B cell (primary cell): ENCODE measurements around the gene ZNF100. TPM values are rescaled to one million over a fixed set of nuclear protein-coding genes. Genes with fewer than 3 reads are reported as not detected.

Experiments
- ATAC-seq: fragments of 200-7000 bp; cut with Tn5 transposase; one replicate; pipeline ENCODE4 v1.10.0; 2021; ENCODE audit warnings: low read depth, mild to moderate bottlenecking, moderate number of reproducible peaks, moderate library complexity
- CTCF ChIA-PET: fragments of 350-600 bp; sonication (Branson Sonifier 250); formaldehyde crosslinking; loops from one replicate; lab custom pipeline; 2021; ENCODE audit warnings: antibody characterized with exemption, inconsistent platforms; lab: Charles Lee
- POLR2A ChIA-PET: fragments of 350-600 bp; sonication (Branson Sonifier 250); formaldehyde crosslinking; loops from one replicate; lab custom pipeline; 2021; ENCODE audit warnings: antibody characterized with exemption; lab: Charles Lee
- DNase-seq: peaks from one replicate; pipeline ENCODE4 v3.0.0; 2013
- H2AFZ ChIP-seq: 2 replicates; pipeline ENCODE4 v1.6.1; 2012; ENCODE audit warnings: mild to moderate bottlenecking, low read depth, low read length; ENCODE audit not compliant: insufficient read depth, poor library complexity, severe bottlenecking
- H3K27ac ChIP-seq, 2 donors: 1 replicate in 1 of 2; 2 replicates in 1 of 2; pipeline ENCODE4 v1.5.1; 2012 to 2013; ENCODE audit warnings: low read length in 2 of 2, mild to moderate bottlenecking in 2 of 2, moderate library complexity in 1 of 2
- H3K27me3 ChIP-seq, 4 experiments: fragments of 200-600 bp in 1 of 4; sonication (generic) in 1 of 4; replicated peaks in 1 of 4; 1 replicate in 2 of 4; 2 replicates in 2 of 4; pipeline versions ENCODE4 v1.6.1 to v1.7.0; 2013 to 2016; ENCODE audit warnings: low read length in 3 of 4, mild to moderate bottlenecking in 2 of 4, mixed read lengths in 1 of 4, moderate library complexity in 1 of 4; ENCODE audit not compliant: insufficient read depth in 4 of 4, control insufficient read depth in 3 of 4; ENCODE audit errors: control extremely low read depth in 1 of 4
- H3K36me3 ChIP-seq, 2 experiments: replicated peaks in 1 of 2; 1 replicate in 1 of 2; 2 replicates in 1 of 2; pipeline versions ENCODE4 v1.6.1 to v1.7.1; 2013; ENCODE audit warnings: low read length in 1 of 2; ENCODE audit not compliant: insufficient read depth in 2 of 2, control insufficient read depth in 1 of 2; ENCODE audit errors: control extremely low read depth in 1 of 2, extremely low read depth in 1 of 2
- H3K4me1 ChIP-seq, 2 donors: fragments of 200-600 bp in 1 of 2; sonication (generic) in 1 of 2; 1 replicate in 1 of 2; 2 replicates in 1 of 2; pipeline versions ENCODE4 v1.5.1 to v1.6.1; 2013 to 2017; ENCODE audit warnings: low read length in 2 of 2; ENCODE audit not compliant: control insufficient read depth in 2 of 2, insufficient read depth in 2 of 2
- H3K4me2 ChIP-seq: replicated peaks from 2 replicates; pipeline ENCODE3; 2012; ENCODE audit warnings: mild to moderate bottlenecking, low read depth, low read length; ENCODE audit not compliant: poor library complexity, severe bottlenecking
- H3K4me3 ChIP-seq, 5 experiments: fragments of 200-600 bp in 1 of 5; sonication (generic) in 1 of 5; 1 replicate in 3 of 5; 2 replicates in 2 of 5; pipeline versions ENCODE4 v1.5.1 to v1.7.0; 2011 to 2016; ENCODE audit warnings: low read length in 4 of 5, mild to moderate bottlenecking in 4 of 5, low read depth in 2 of 5, control low read depth in 1 of 5, moderate library complexity in 1 of 5; ENCODE audit not compliant: insufficient read depth in 1 of 5; ENCODE audit errors: control extremely low read depth in 1 of 5, extremely low read depth in 1 of 5
- H3K79me2 ChIP-seq: fragments of 200-600 bp; sonication (generic); one replicate; pipeline ENCODE4 v1.6.0; 2016; ENCODE audit warnings: low read length; ENCODE audit not compliant: control insufficient read depth, insufficient read depth
- H3K9ac ChIP-seq: fragments of 200-600 bp; sonication (generic); 2 replicates; pipeline ENCODE4 v1.6.1; 2017; ENCODE audit warnings: mild to moderate bottlenecking, low read length, moderate library complexity
- H3K9me3 ChIP-seq, 3 donors: one replicate each; pipeline versions ENCODE4 v1.6.1 to v1.7.1; 2013; ENCODE audit warnings: low read length in 2 of 3; ENCODE audit not compliant: control insufficient read depth in 2 of 3, insufficient read depth in 1 of 3; ENCODE audit errors: control extremely low read depth in 1 of 3
- H4K20me1 ChIP-seq: 2 replicates; pipeline ENCODE4 v1.6.0; 2012; ENCODE audit warnings: mild to moderate bottlenecking, low read length; ENCODE audit not compliant: insufficient read depth, control insufficient read depth, poor library complexity, severe bottlenecking
- H3K27ac Mint-ChIP-seq: one replicate; pipeline ENCODE4 v1.8.0; 2021; ENCODE audit warnings: mixed read lengths
- H3K27me3 Mint-ChIP-seq: one replicate; pipeline ENCODE4 v1.8.0; 2021; ENCODE audit warnings: mixed read lengths
- H3K4me1 Mint-ChIP-seq: one replicate; pipeline ENCODE4 v1.8.0; 2021; ENCODE audit warnings: mixed read lengths
- H3K4me3 Mint-ChIP-seq: one replicate; pipeline ENCODE4 v1.8.0; 2021; ENCODE audit warnings: mixed read lengths
- H3K9me3 Mint-ChIP-seq: one replicate; pipeline ENCODE4 v1.8.0; 2022; ENCODE audit warnings: mixed read lengths; ENCODE audit not compliant: insufficient read depth
- CTCF ChIP-seq: fragments of 200-600 bp; IDR thresholded peaks from one replicate; pipeline ENCODE4 v1.8.0; 2022; ENCODE audit warnings: antibody characterized with exemption, mild to moderate bottlenecking
- EZH2 ChIP-seq: IDR thresholded peaks from 2 replicates; pipeline ENCODE4 v1.6.1; 2012; ENCODE audit warnings: borderline replicate concordance, low read depth, mild to moderate bottlenecking, moderate library complexity, low read length; ENCODE audit not compliant: insufficient read depth, poor library complexity, severe bottlenecking
- WGBS: methylation state at CpG from one replicate; pipeline ENCODE4 v1.1.5; 2013; ENCODE audit warnings: missing lambda C conversion rate; ENCODE audit not compliant: insufficient coverage; 5-methylcytosine and 5-hydroxymethylcytosine counted together
- intact Hi-C: fragments of 100-400 bp; cut with micrococcal nuclease; formaldehyde crosslinking; loops from one replicate; pipeline ENCODE4 v1.10.0; 2022
- polyA plus RNA-seq: library from polyadenylated mRNA; depleted of rRNA; stranded (reverse); fragments of >200 nt; gene quantifications from 2 replicates; pipeline ENCODE4 v1.2.3, GENCODE V29; 2012
- total RNA-seq, 2 donors: library from RNA; stranded (reverse); fragments of 120-200 nt in 1 of 2; gene quantifications; 1 replicate in 1 of 2; 2 replicates in 1 of 2; pipeline versions ENCODE4 v1.2.3 to v1.2.4, GENCODE V29; 2013 to 2022

ZNF100 gene
- total and polyA plus RNA-seq, 2 donors (not counting 1 experiment from before 2014, with no cell fraction given) = 2.9 to 16.0 TPM

- Histone ChIP-seq H4K20me1 (peaks cover 5% of the 10 kb centered on the region), H3K4me1 (no peaks in the 10 kb centered on the region), H3K27ac (no peak overlapping the region), H3K9me3 (peaks cover 0 to 19% (median 5%) of the 10 kb centered on the region in 3 donors), H2AFZ (no peak overlapping the region), H3K79me2 (peaks cover 62% of the 10 kb centered on the region), H3K4me2 (no peak overlapping the region), H3K36me3 (peaks cover 4 to 34% of the 10 kb centered on the region in 2 experiments), H3K9ac (no peak overlapping the region), H3K4me3 (no peak overlapping the region), H3K27me3 (no peaks in the 10 kb centered on the region)
- Mint-ChIP-seq H3K9me3 (peaks cover 3% of the 10 kb centered on the region), H3K27ac (no peak overlapping the region), H3K4me1 (peaks cover 2% of the 10 kb centered on the region), H3K4me3 (no peak overlapping the region), H3K27me3 (no peaks in the 10 kb centered on the region)
- intact Hi-C loops = no loop called here
- no CpG with 5 or more reads among the region's 4 CpGs for WGBS
- no peak for TF ChIP-seq EZH2
- TF ChIP-seq CTCF = no peak
- CTCF ChIA-PET = no interaction called here
- DNase-seq = no peak
- POLR2A ChIA-PET = no interaction called here
- no peak for ATAC-seq
Measured at GRCh38 chr19:21749090-21749489, 18.3 kb downstream of the ZNF100 start.

- intact Hi-C loops = no loop called here
- no peaks in the 10 kb centered on the region for H3K27me3 Mint-ChIP-seq
- DNase-seq (no peak), ATAC-seq (no peak)
- H3K27ac Mint-ChIP-seq = no peak overlapping the region
- Histone ChIP-seq H3K36me3 (peaks cover 3 to 28% of the 10 kb centered on the region in 2 experiments), H3K79me2 (peaks cover 52% of the 10 kb centered on the region), H3K27me3 (no peaks in the 10 kb centered on the region), H3K9me3 (peaks cover 0 to 17% (median 5%) of the 10 kb centered on the region in 3 donors), H3K4me2 (no peak overlapping the region), H3K9ac (no peak overlapping the region), H2AFZ (no peak overlapping the region), H3K4me3 (no peak overlapping the region), H4K20me1 (peaks cover 5% of the 10 kb centered on the region), H3K27ac (no peak overlapping the region), H3K4me1 (no peaks in the 10 kb centered on the region)
- peaks cover 3% of the 10 kb centered on the region for H3K9me3 Mint-ChIP-seq
- POLR2A ChIA-PET = no interaction called here
- CTCF ChIA-PET = no interaction called here
- TF ChIP-seq EZH2 (no peak), CTCF (no peak)
- peaks cover 2% of the 10 kb centered on the region for H3K4me1 Mint-ChIP-seq
- 100% methylated on average over 1 of the region's 1 CpG for WGBS
- no peak overlapping the region for H3K4me3 Mint-ChIP-seq
Measured at GRCh38 chr19:21748088-21748487, 19.3 kb downstream of the ZNF100 start.
